Right lung (tissue), 5 donors: ENCODE measurements around the gene PUM1. TPM values are rescaled to one million over a fixed set of nuclear protein-coding genes. Genes with fewer than 3 reads are reported as not detected.
A peak's percentile ranks its signal among the peaks of the same experiment; 100 is the strongest.

ENCODE experiments used
- DNase-seq, 2 donors: peaks; one replicate each; pipeline ENCODE4 v3.0.0-alpha.2; 2013
- polyA plus RNA-seq, 5 donors: library from polyadenylated mRNA; unstranded; fragments of 120-200 nt; gene quantifications; one replicate each; pipeline versions ENCODE4 v1.2.1 to v1.2.3, GENCODE V29; 2013; ENCODE audit warnings: inconsistent platforms in 1 of 5, low replicate concordance in 1 of 5; ENCODE audit not compliant: insufficient read length in 5 of 5, insufficient read depth in 1 of 5

Gene PUM1
- polyA plus RNA-seq, 5 donors: 69.6 to 122 (median 114) TPM

- DNase-seq: no peak
Observed at GRCh38 chr1:31033598-31033997, 31.9 kb downstream of the PUM1 start.

- no peak for DNase-seq
Observed at GRCh38 chr1:31032266-31032665, 33.3 kb downstream of the PUM1 start.

GRCh38 chr1:31031330-31032143 is 34.0 kb downstream of the PUM1 start:
- DNase-seq: no peak

GRCh38 chr1:31029026-31029425 is 36.5 kb downstream of the PUM1 start:
- DNase-seq: no peak

GRCh38 chr1:31027693-31028526 is 37.6 kb downstream of the PUM1 start:
- DNase-seq: no peak

GRCh38 chr1:31022259-31022658 is 43.3 kb downstream of the PUM1 start:
- DNase-seq: no peak

GRCh38 chr1:31020007-31020790 is 45.3 kb downstream of the PUM1 start:
- DNase-seq: no peak

- DNase-seq: no peak
Observed at GRCh38 chr1:31019401-31019800, 46.1 kb downstream of the PUM1 start.

- DNase-seq: no peak
Observed at GRCh38 chr1:31016868-31017267, 48.6 kb downstream of the PUM1 start.

GRCh38 chr1:31013187-31013864 is 52.2 kb downstream of the PUM1 start:
- no peak for DNase-seq

- no peak for DNase-seq
Observed at GRCh38 chr1:31012210-31012924, 53.1 kb downstream of the PUM1 start.

GRCh38 chr1:31011719-31012118 is 53.8 kb downstream of the PUM1 start:
- no peak for DNase-seq

GRCh38 chr1:31010086-31010989 is 55.2 kb downstream of the PUM1 start:
- no peak for DNase-seq

GRCh38 chr1:31007462-31007991 is 58.0 kb downstream of the PUM1 start:
- peak; percentile 29 to 33 for DNase-seq

GRCh38 chr1:31006747-31007146 is 58.8 kb downstream of the PUM1 start:
- DNase-seq: no peak

- DNase-seq: no peak
Observed at GRCh38 chr1:31005617-31006166, 59.8 kb downstream of the PUM1 start.

- no peak for DNase-seq
Observed at GRCh38 chr1:31005198-31005597, 60.3 kb downstream of the PUM1 start.

GRCh38 chr1:31004231-31004621 is 61.3 kb downstream of the PUM1 start:
- no peak for DNase-seq

GRCh38 chr1:31003613-31004230 is 61.8 kb downstream of the PUM1 start:
- DNase-seq: no peak
